GM19468 (cell line): ENCODE data around the gene ACVR1.
"Not testable (repeated sequence)": the region's sequence is repeated elsewhere in the genome, so short reads cannot be mapped to it uniquely, and the experiment has no call there.

Source experiments
- ATAC-seq: cut with Tn5 transposase; IDR thresholded peaks from one replicate; pipeline ENCODE4 v1.9.1; 2021; ENCODE audit warnings: mild to moderate bottlenecking, moderate library complexity, moderate number of reproducible peaks; ENCODE audit not compliant: unreplicated experiment; ENCODE audit errors: extremely low read depth

ACVR1 gene

GRCh38 chr2:157777427-157777826 lies 98.7 kb downstream of the ACVR1 start:
- no peak for ATAC-seq

- no peak for ATAC-seq
Measured at GRCh38 chr2:157771234-157771633, 104.9 kb downstream of the ACVR1 start.

GRCh38 chr2:157769856-157770255 lies 106.3 kb downstream of the ACVR1 start:
- ATAC-seq: no peak

- no peak for ATAC-seq
Measured at GRCh38 chr2:157764386-157764785, 111.7 kb downstream of the ACVR1 start.

GRCh38 chr2:157761520-157761919 lies 114.6 kb downstream of the ACVR1 start:
- no peak for ATAC-seq

GRCh38 chr2:157760949-157761348 lies 115.2 kb downstream of the ACVR1 start:
- no peak for ATAC-seq

- ATAC-seq: no peak
Measured at GRCh38 chr2:157759855-157760254, 116.3 kb downstream of the ACVR1 start.

- no peak for ATAC-seq
Measured at GRCh38 chr2:157758586-157758985, 117.5 kb downstream of the ACVR1 start.

GRCh38 chr2:157757500-157757899 lies 118.6 kb downstream of the ACVR1 start:
- ATAC-seq: no peak

GRCh38 chr2:157756447-157756846 lies 119.7 kb downstream of the ACVR1 start:
- not testable (repeated sequence) for ATAC-seq

GRCh38 chr2:157751462-157752058 lies 124.6 kb downstream of the ACVR1 start:
- ATAC-seq: no peak

- ATAC-seq: no peak
Measured at GRCh38 chr2:157749684-157750083, 126.4 kb downstream of the ACVR1 start.

- ATAC-seq: no peak
Measured at GRCh38 chr2:157748371-157749142, 127.6 kb downstream of the ACVR1 start.

- no peak for ATAC-seq
Measured at GRCh38 chr2:157747695-157748370, 128.3 kb downstream of the ACVR1 start.

GRCh38 chr2:157747280-157747679 lies 128.8 kb downstream of the ACVR1 start:
- ATAC-seq: no peak

GRCh38 chr2:157746234-157746950 lies 129.7 kb downstream of the ACVR1 start:
- no peak for ATAC-seq

- ATAC-seq: no peak
Measured at GRCh38 chr2:157744571-157745076, 131.5 kb downstream of the ACVR1 start.

GRCh38 chr2:157743051-157743450 lies 133.1 kb downstream of the ACVR1 start:
- peak; percentile 74 for ATAC-seq

GRCh38 chr2:157741819-157742484 lies 134.2 kb downstream of the ACVR1 start:
- ATAC-seq: no peak

- no peak for ATAC-seq
Measured at GRCh38 chr2:157737656-157738055, 138.5 kb downstream of the ACVR1 start.
